HG03039 (cell line): Measurements from ENCODE around the gene ITIH2.
"Not testable (repeated sequence)": the region's sequence is repeated elsewhere in the genome, so short reads cannot be mapped to it uniquely, and the experiment has no call there.

Experiments
- ATAC-seq: cut with Tn5 transposase; IDR thresholded peaks from one replicate; pipeline ENCODE4 v1.9.1; 2021; ENCODE audit warnings: mild to moderate bottlenecking, moderate library complexity; ENCODE audit not compliant: unreplicated experiment

The ITIH2 gene

GRCh38 chr10:7692368-7692767, 10.7 kb upstream of the ITIH2 start:
- not testable (repeated sequence) for ATAC-seq

- ATAC-seq: not testable (repeated sequence)
Observed at GRCh38 chr10:7693194-7693593, 9.9 kb upstream of the ITIH2 start.

DNA sequence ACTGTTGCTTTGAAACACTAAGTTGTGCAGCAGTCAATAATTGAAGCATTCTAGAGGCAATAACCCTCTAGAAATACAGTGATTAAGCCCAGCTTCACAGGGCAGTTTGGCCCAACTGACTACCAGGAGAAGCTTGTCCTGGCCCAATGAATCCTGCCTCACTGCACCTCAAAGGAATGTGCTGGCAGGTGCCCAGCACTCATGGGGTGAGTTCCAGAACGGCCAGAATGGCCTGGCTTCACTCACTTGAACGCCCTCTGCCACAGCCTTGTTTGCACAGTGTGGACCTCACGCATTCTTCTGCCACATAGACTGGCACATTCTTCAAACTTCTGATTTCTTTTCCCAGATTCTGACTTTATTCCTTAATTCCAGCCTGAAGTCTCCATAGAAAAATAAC, 6.6 kb upstream of the ITIH2 start:
- no peak for ATAC-seq

DNA sequence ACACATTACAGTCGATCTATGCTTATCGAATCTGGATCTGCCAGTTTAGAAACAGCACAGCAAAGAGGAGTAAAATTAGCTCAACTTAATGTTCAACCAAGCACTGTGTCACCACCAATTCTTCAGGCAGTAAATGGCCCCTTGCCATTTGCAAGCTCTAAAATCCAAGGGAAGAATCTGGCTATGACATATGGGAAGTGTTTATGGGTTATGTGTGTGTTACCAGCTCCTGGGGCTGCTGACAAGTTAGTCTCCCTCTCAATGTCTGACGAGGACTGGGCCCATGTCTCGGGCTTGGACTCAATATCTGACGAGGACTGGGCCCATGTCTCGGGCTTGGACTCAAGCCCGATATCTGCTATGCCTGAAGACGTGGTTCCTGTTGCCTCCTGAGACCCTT, 5.7 kb upstream of the ITIH2 start:
- no peak for ATAC-seq

GRCh38 chr10:7700577-7701125, 2.5 kb upstream of the ITIH2 start:
- no peak for ATAC-seq

GRCh38 chr10:7701158-7701742, 1.9 kb upstream of the ITIH2 start:
- no peak for ATAC-seq

GRCh38 chr10:7702288-7702812, 766 bp upstream of the ITIH2 start:
- no peak for ATAC-seq

DNA sequence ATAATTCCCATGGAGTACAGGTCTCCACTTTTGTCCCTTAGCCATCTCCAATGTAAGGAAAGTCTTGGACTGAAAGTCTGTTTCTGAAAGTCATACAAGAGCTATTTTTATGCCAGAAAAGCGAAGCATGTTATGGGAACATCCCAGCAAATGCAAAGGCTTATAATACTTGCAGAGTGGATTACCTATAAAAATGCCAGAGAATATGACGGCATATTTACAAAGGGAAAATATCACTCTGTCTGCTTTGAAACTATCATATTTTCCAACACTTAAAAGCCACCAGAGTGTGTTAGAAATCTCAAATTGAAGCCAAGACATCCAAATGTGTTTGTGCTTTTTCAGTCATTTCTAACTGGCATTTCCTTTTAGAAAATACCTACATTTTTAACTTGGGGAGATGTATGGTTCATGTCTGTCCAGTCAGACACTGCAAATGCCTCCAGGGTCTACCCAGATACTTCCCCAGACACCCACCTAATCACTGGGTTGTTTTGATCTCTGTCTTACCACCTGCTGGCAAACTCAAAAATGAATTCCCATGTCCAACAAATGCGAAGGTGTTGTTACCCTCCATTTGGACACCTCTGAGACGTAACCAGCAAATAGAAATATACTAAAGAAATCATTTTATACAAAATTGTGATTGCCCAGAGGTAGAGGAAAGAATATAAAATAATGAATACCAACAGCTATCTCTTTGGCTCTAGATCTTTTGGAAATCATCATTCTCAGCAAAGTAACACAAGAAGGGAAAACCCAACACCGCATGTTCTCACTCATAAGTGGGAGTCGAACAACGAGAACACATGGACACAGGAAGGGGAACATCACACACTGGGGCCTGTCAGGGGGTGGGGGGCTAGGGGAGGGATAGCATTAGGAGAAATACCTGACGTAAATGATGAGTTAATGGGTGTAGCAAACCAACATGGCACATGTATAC, 1.2 kb downstream of the ITIH2 start:
- no peak for ATAC-seq

DNA sequence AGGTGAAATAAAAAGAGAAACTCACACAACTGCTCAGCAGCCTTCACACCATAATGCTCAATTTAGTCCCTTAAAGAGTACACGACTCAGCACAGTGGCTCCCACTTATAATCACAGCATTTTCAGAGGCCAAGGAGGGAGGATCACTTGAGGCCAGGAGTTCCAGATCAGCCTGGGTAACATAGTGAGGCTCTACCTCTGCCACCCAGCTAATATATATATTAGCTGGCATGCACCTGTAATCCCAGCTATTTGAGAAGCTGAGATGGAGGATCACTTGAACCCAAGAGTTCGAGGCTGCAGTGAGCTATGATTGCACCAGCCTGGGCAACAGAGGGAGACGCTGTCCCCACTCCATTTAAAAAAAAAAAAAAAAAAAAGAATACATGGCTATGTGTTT, 2.2 kb downstream of the ITIH2 start:
- ATAC-seq: no peak

GRCh38 chr10:7706534-7707073, 3.5 kb downstream of the ITIH2 start:
- ATAC-seq: no peak

DNA sequence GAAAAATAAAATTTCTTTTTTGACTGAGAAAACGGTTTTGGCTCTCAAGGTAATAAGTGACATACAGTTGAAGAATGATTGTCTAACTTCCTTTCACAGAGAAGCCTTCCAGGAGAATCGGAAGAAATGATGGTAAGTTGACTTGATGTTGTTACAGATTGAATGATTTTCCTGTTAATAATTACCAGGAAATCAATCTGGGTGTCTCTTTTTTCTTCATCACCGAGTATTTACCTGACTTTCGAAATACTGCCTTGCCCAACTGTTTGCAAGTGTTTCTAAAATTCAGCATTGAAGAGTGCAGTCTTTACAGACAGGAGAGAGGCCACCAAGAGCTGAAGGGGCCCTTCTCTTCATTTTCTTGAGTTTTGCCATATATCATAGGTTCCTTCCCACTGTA, 4.0 kb downstream of the ITIH2 start:
- ATAC-seq: no peak

DNA sequence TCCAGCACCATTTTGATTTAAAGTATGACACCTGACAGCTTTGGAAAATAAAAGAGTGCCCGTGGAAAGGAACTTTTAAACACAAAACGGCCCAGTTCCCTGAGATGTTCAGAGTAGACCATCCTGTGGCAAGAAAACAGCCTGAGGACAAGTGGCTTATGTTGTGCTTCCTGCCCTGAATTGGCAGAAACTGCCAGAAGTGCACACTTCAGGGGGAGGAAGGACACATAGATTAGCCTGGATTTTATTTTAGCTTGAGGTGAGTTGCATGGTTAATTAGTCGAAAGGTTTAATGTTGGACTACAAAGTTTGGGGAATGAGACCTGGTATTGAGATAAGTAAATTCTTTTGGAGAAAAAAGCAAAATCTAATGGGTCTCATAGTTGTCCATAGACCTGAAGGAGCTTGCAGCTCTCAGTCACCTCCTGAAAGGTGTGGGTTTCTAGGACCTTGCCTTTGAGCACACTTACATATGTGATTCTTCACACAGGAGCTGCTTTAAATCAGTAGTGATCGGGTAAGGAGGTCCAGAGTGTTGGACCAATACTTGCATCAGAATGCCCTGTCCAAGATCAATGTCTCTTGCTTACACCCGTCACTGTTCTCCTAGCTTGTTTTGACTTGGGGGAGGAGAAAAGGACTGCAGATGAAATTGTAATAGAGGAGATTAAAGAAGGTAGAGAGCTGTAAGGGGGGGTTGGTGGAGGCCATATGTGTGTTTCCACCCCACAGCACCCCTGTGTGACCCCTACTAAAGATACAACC, 4.9 kb downstream of the ITIH2 start:
- ATAC-seq: no peak

DNA sequence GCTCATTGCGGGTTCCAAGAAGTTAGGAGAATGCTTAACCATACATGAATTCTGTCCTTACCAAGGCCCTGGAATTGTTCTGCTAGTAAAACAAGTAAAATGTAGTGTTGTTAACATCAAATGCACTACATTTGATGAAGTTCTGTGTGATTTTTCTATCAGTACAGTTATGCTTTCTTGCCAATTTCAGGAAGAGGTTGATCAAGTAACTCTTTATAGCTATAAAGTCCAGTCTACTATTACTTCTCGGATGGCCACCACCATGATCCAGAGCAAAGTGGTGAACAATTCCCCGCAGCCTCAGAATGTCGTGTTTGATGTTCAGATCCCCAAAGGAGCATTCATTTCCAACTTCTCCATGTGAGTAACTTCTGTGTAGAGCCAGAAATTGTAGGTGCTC, 5.7 kb downstream of the ITIH2 start:
- no peak for ATAC-seq

GRCh38 chr10:7710446-7710845, 7.3 kb downstream of the ITIH2 start:
- ATAC-seq: no peak

DNA sequence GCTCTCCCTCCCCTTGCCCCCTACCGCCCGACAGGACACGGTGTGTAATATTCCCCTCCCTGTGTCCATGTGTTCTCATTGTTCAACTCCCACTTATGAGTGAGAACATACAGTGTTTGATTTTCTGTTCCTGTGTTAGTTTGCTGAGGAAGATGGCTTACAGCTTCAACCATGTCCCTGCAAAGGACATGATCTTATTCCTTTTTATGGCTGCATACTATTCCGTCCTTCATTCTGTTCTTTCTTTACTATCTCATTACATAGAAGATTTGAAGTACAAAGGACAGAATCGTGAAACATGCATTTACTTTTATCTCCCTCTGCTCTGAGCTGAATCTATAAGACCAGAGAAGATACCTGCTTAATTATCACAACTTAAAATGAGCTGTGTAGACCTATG, 8.0 kb downstream of the ITIH2 start:
- not testable (repeated sequence) for ATAC-seq

DNA sequence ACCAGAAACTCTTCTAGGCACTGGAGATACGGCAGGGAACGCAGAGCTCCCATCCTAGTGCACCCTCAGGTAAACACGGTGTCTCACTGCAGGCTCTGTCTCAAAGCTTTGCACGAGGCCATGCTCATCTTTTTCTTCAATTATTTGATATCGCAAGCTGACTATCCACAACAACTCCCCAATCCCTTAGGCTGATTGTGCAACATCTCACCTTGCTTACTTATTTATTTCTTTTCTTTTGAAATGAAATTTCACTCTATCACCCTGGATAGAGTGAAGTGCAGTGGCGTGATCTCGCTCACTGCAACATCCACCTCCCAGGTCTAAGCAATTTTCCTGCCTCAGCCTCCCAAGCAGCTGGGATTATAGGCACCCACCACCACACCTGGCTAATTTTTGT, 12.4 kb downstream of the ITIH2 start:
- no peak for ATAC-seq

- no peak for ATAC-seq
Observed at GRCh38 chr10:7717767-7718166, 14.7 kb downstream of the ITIH2 start.

DNA sequence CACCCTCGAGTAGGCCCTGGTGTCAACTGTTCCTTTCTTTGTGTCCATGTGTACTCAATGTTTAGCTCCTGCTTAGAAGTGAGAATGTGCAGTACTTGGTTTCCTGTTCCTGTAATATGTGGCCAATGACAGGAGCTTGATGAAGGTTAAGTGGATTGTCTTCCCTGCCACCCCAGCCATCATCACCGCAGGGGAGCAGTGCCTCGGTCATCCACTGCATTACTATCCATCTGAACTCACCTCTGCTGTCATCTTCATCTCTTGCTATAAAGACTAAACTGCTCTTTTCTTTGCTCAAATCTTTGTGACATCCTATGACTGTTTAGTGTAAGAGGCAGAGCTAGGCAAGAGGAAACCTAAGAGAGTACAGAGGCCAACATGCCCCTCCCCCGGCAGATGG, 15.6 kb downstream of the ITIH2 start:
- no peak for ATAC-seq

DNA sequence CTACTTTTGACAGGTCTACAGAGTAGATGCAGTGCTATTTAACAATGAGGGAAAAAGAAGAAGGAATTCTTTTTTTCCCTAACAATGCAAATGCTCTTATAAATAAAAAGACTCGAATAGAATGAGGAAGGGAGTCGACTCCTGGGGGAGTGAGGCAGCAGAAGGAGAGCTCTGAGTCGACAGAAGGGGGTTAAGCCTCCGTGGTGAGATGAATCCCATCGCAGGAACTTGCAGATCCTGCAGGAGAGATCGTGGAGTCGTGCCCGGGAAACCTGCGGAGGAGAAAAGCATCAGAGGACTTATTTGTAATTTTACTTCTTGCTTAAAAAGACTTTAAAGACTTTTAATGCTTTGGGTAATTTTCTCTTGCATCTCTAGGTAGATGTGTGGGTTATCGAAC, 17.4 kb downstream of the ITIH2 start:
- no peak for ATAC-seq

GRCh38 chr10:7722927-7723529, 19.9 kb downstream of the ITIH2 start:
- no peak for ATAC-seq
